Thyroid gland (tissue), 4 donors: ENCODE data around the gene GRM7. TPM values are rescaled to one million over a fixed set of nuclear protein-coding genes. Genes with fewer than 3 reads are reported as not detected.

Experiments
- DNase-seq, 2 donors: peaks; one replicate each; pipeline ENCODE4 v3.0.0-alpha.2; 2019
- H3K27ac ChIP-seq, 3 donors: fragments of 200-600 bp; sonication (generic); 1 replicate in 2 of 3; 2 replicates in 1 of 3; pipeline ENCODE4 v1.5.1; 2016 to 2019; ENCODE audit warnings: mild to moderate bottlenecking in 1 of 3, moderate library complexity in 1 of 3
- H3K27me3 ChIP-seq: fragments of 200-600 bp; sonication (generic); one replicate; pipeline ENCODE4 v1.5.1; 2019
- H3K36me3 ChIP-seq, 2 donors: fragments of 200-600 bp; sonication (generic); one replicate each; pipeline ENCODE4 v1.5.1; 2016 to 2019
- H3K4me1 ChIP-seq, 2 donors: fragments of 200-600 bp; sonication (generic); one replicate each; pipeline ENCODE4 v1.5.1; 2017 to 2019
- H3K4me3 ChIP-seq, 3 donors: fragments of 200-600 bp; sonication (generic); replicated peaks in 1 of 3; 1 replicate in 2 of 3; 2 replicates in 1 of 3; pipeline ENCODE4 v1.5.1; 2016; ENCODE audit warnings: mild to moderate bottlenecking in 1 of 3
- H3K9me3 ChIP-seq: fragments of 200-600 bp; sonication (generic); one replicate; pipeline ENCODE4 v1.5.1; 2017
- CTCF ChIP-seq, 6 experiments: fragments of 200-600 bp in 3 of 6; fragments of 450-650 bp in 3 of 6; sonication (generic) in 3 of 6; IDR thresholded peaks; one replicate each; pipeline ENCODE4 v1.5.1; 2016 to 2019; ENCODE audit warnings: antibody characterized with exemption in 6 of 6, mild to moderate bottlenecking in 2 of 6, inconsistent platforms in 1 of 6, moderate library complexity in 1 of 6
- POLR2A ChIP-seq, 2 donors: fragments of 450-650 bp; IDR thresholded peaks; one replicate each; pipeline ENCODE4 v1.6.1; 2017; ENCODE audit warnings: antibody characterized with exemption in 2 of 2, mild to moderate bottlenecking in 2 of 2, moderate library complexity in 1 of 2
- WGBS, 2 donors: methylation state at CpG; one replicate each; pipeline ENCODE4 v1.1.5; 2017; 5-methylcytosine and 5-hydroxymethylcytosine counted together
- intact Hi-C: fragments of 100-400 bp; cut with DNase I; formaldehyde crosslinking; loops from one replicate; pipeline ENCODE4 v1.15.1; 2023
- total RNA-seq, 4 donors: library from RNA; depleted of rRNA; stranded (reverse); fragments of >200 nt; gene quantifications; one replicate each; pipeline ENCODE4 v1.2.3, GENCODE V29; 2016

Gene GRM7
- total RNA-seq, 4 donors from 2014 or later: 0.11 to 0.81 (median 0.60) TPM

GRCh38 chr3:7393944-7394605, 533.2 kb downstream of the GRM7 start:
- no peaks in the 10 kb centered on the region for H3K9me3 ChIP-seq
- H3K4me3 ChIP-seq: no peak overlapping the region
- no peaks in the 10 kb centered on the region for H3K4me1 ChIP-seq
- intact Hi-C loops: no loop called here
- 91% methylated on average over 6 of the region's 6 CpGs for WGBS, 2 donors
- no peak for DNase-seq
- no peak overlapping the region for H3K27ac ChIP-seq
- H3K36me3 ChIP-seq: no peaks in the 10 kb centered on the region
- TF ChIP-seq CTCF (IDR thresholded peaks at IDR 0.05): no peak
- no peak for TF ChIP-seq POLR2A (IDR thresholded peaks at IDR 0.05)
- H3K27me3 ChIP-seq: no peaks in the 10 kb centered on the region

- no peak for TF ChIP-seq CTCF (IDR thresholded peaks at IDR 0.05)
- TF ChIP-seq POLR2A (IDR thresholded peaks at IDR 0.05): no peak
- Histone ChIP-seq H3K9me3 (no peaks in the 10 kb centered on the region), H3K4me3 (no peak overlapping the region), H3K27ac (no peak overlapping the region), H3K36me3 (no peaks in the 10 kb centered on the region), H3K4me1 (no peaks in the 10 kb centered on the region), H3K27me3 (no peaks in the 10 kb centered on the region)
- 93 to 95% methylated on average over 2 of the region's 2 CpGs for WGBS, 2 donors
- DNase-seq: no peak
- intact Hi-C loops: no loop called here
Measured at GRCh38 chr3:7396534-7396933, 535.6 kb downstream of the GRM7 start.

GRCh38 chr3:7397097-7397496, 536.2 kb downstream of the GRM7 start:
- no peak overlapping the region for H3K4me3 ChIP-seq
- TF ChIP-seq POLR2A (IDR thresholded peaks at IDR 0.05) (no peak), CTCF (IDR thresholded peaks at IDR 0.05) (no peak)
- H3K27me3 ChIP-seq: no peaks in the 10 kb centered on the region
- H3K4me1 ChIP-seq: no peaks in the 10 kb centered on the region
- no peak overlapping the region for H3K27ac ChIP-seq
- H3K36me3 ChIP-seq: no peaks in the 10 kb centered on the region
- WGBS, 2 donors: 92 to 96% methylated on average over 2 of the region's 2 CpGs
- intact Hi-C loops: no loop called here
- no peaks in the 10 kb centered on the region for H3K9me3 ChIP-seq
- DNase-seq: no peak

- intact Hi-C loops: no loop called here
- no peak overlapping the region for H3K27ac ChIP-seq
- WGBS, 2 donors: 83 to 88% methylated on average over 2 of the region's 2 CpGs
- H3K4me1 ChIP-seq: no peaks in the 10 kb centered on the region
- H3K4me3 ChIP-seq: no peak overlapping the region
- no peaks in the 10 kb centered on the region for H3K36me3 ChIP-seq
- no peaks in the 10 kb centered on the region for H3K27me3 ChIP-seq
- no peak for TF ChIP-seq POLR2A (IDR thresholded peaks at IDR 0.05)
- TF ChIP-seq CTCF (IDR thresholded peaks at IDR 0.05): no peak
- no peaks in the 10 kb centered on the region for H3K9me3 ChIP-seq
- DNase-seq: no peak
Measured at GRCh38 chr3:7400360-7400759, 539.4 kb downstream of the GRM7 start.

GRCh38 chr3:7401418-7401817, 540.5 kb downstream of the GRM7 start:
- no peak overlapping the region for H3K27ac ChIP-seq
- no peak for DNase-seq
- intact Hi-C loops: no loop called here
- 83 to 93% methylated on average over 1 of the region's 1 CpG for WGBS, 2 donors
- no peaks in the 10 kb centered on the region for H3K9me3 ChIP-seq
- no peaks in the 10 kb centered on the region for H3K36me3 ChIP-seq
- H3K4me3 ChIP-seq: no peak overlapping the region
- no peaks in the 10 kb centered on the region for H3K27me3 ChIP-seq
- no peaks in the 10 kb centered on the region for H3K4me1 ChIP-seq
- TF ChIP-seq POLR2A (IDR thresholded peaks at IDR 0.05) (no peak), CTCF (IDR thresholded peaks at IDR 0.05) (no peak)
